OCI-LY3 (cell line): ENCODE measurements around the gene CASP10.

Source experiments
- H2AFZ ChIP-seq: fragments of 200-600, 300-600 bp; shearing (Covaris generic); 2 replicates; pipeline ENCODE4 v1.6.0; 2014; ENCODE audit warnings: antibody characterized with exemption, low read depth, low read length
- H3K27ac ChIP-seq: fragments of 200-600, 300-600 bp; sonication (generic); 2 replicates; pipeline ENCODE4 v1.5.1; 2014; ENCODE audit warnings: mild to moderate bottlenecking, low read length, moderate library complexity, mixed read lengths
- H3K27me3 ChIP-seq: fragments of 200-600, 300-600 bp; sonication (generic); 2 replicates; pipeline ENCODE4 v1.6.1; 2014; ENCODE audit warnings: low read depth, low read length, mixed read lengths
- H3K36me3 ChIP-seq: fragments of 200-600, 300-600 bp; sonication (generic); replicated peaks from 2 replicates; pipeline ENCODE3; 2014; ENCODE audit warnings: low read depth, low read length, mixed read lengths
- H3K4me1 ChIP-seq: fragments of 300-600, 200-600 bp; sonication (generic); 2 replicates; pipeline ENCODE4 v1.6.1; 2014; ENCODE audit warnings: low read length, mixed read lengths
- H3K4me2 ChIP-seq: fragments of 200-600, 300-600 bp; sonication (generic); 2 replicates; pipeline ENCODE4 v1.6.1; 2014; ENCODE audit warnings: low read length, mixed read lengths
- H3K4me3 ChIP-seq: fragments of 300-600, 200-600 bp; sonication (generic); 2 replicates; pipeline ENCODE4 v1.5.1; 2014; ENCODE audit warnings: antibody characterized with exemption, mild to moderate bottlenecking, low read length, moderate library complexity
- H3K79me2 ChIP-seq: fragments of 300-600, 200-600 bp; shearing (Covaris generic); 2 replicates; pipeline ENCODE4 v1.6.1; 2014; ENCODE audit warnings: mild to moderate bottlenecking, low read length, mixed read lengths
- H3K9ac ChIP-seq: fragments of 300-600, 200-600 bp; shearing (Covaris generic); 2 replicates; pipeline ENCODE4 v1.6.0; 2014; ENCODE audit warnings: mild to moderate bottlenecking, low read length, moderate library complexity
- H3K9me3 ChIP-seq: fragments of 200-600, 300-600 bp; shearing (Covaris generic); 2 replicates; pipeline ENCODE4 v1.6.1; 2014; ENCODE audit warnings: low read length, mixed read lengths; ENCODE audit not compliant: insufficient read depth
- H4K20me1 ChIP-seq: fragments of 200-600, 300-600 bp; sonication (generic); 2 replicates; pipeline ENCODE4 v1.6.1; 2016; ENCODE audit warnings: low read length, mixed read lengths; ENCODE audit not compliant: insufficient read depth
- EZH2phosphoT487 ChIP-seq: fragments of 200-600 bp; shearing (Covaris generic); IDR thresholded peaks from 2 replicates; pipeline ENCODE4 v1.6.1; 2018; ENCODE audit warnings: antibody characterized with exemption, mixed run types, low read depth
- TF ChIP-seq, protein P1 (sequence below): fragments of 200-600, 300-600 bp; sonication (generic); IDR thresholded peaks from 2 replicates; pipeline ENCODE4 v1.5.1; 2014; ENCODE audit warnings: antibody characterized with exemption, low read length, low read depth

Gene CASP10

DNA sequence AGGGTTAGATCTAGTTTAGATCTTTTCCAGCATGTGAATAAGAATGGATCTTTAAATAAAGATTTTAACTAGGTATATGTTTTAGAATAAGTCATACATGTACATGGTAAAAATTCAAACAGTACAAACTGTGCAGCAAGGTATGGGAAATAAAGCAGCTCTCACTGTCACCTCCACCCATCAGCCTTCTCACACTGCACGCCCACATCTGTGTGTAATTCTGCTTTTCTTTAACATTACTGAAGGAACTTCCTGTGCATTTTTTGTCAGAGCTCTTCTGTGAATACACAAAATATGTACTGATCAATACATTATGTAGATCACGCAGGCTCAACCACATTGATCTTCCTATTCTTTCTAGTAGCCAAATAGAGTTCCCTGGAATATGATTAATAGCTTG is 80.8 kb downstream of the CASP10 start:
- Histone ChIP-seq H3K79me2 (peaks cover 87% of the 10 kb centered on the region), H3K4me1 (peaks cover 40% of the 10 kb centered on the region), H3K27ac (no peak overlapping the region), H4K20me1 (peaks cover 61% of the 10 kb centered on the region), H3K9me3 (no peaks in the 10 kb centered on the region), H2AFZ (no peak overlapping the region), H3K36me3 (peaks cover 18% of the 10 kb centered on the region), H3K27me3 (no peaks in the 10 kb centered on the region), H3K9ac (no peak overlapping the region), H3K4me3 (no peak overlapping the region), H3K4me2 (no peak overlapping the region)
- TF ChIP-seq, protein P1, sequence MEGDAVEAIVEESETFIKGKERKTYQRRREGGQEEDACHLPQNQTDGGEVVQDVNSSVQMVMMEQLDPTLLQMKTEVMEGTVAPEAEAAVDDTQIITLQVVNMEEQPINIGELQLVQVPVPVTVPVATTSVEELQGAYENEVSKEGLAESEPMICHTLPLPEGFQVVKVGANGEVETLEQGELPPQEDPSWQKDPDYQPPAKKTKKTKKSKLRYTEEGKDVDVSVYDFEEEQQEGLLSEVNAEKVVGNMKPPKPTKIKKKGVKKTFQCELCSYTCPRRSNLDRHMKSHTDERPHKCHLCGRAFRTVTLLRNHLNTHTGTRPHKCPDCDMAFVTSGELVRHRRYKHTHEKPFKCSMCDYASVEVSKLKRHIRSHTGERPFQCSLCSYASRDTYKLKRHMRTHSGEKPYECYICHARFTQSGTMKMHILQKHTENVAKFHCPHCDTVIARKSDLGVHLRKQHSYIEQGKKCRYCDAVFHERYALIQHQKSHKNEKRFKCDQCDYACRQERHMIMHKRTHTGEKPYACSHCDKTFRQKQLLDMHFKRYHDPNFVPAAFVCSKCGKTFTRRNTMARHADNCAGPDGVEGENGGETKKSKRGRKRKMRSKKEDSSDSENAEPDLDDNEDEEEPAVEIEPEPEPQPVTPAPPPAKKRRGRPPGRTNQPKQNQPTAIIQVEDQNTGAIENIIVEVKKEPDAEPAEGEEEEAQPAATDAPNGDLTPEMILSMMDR, result no peak
- no peak for TF ChIP-seq EZH2phosphoT487

DNA sequence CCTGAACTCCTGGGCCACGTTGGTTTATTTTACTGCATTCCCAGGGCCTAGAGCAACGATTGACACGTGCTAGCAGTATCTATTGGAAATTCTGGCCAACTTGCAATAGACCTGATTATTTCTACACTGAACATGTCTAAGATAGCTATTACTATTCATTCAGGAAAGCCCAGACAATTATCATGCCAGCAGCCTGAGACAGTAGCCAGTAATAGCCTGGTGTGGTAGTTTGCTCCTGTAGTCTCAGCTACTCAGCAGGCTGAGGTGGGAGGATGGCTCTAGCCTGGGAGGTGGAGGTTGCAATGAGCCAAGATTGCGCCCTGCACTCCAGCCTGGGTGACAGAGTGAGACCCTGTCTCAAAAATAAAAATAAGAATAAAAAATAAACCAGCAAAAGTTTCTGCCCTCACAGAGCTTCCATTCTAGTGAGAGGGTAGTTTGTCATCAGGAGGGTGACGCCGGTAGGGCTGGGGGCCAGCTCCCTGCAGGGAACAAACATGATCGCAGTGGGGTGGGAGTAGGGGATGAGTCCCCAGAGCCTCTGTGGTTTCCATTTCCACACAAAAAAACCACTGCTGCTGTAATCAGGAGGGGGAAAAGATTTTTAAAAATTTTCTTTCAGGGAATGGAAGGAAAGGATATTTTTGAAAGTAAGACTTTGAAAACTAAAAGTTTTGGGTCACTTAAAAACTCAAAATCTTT is 81.7 kb downstream of the CASP10 start:
- no peak for TF ChIP-seq EZH2phosphoT487
- TF ChIP-seq, protein P1, result no peak
- Histone ChIP-seq H3K4me1 (peaks cover 32% of the 10 kb centered on the region), H3K79me2 (peaks cover 80% of the 10 kb centered on the region), H3K27me3 (no peaks in the 10 kb centered on the region), H3K27ac (no peak overlapping the region), H2AFZ (no peak overlapping the region), H3K9me3 (no peaks in the 10 kb centered on the region), H3K9ac (no peak overlapping the region), H3K4me2 (no peak overlapping the region), H3K4me3 (no peak overlapping the region), H4K20me1 (peaks cover 66% of the 10 kb centered on the region), H3K36me3 (peaks cover 24% of the 10 kb centered on the region)

- peaks cover 37% of the 10 kb centered on the region for H3K36me3 ChIP-seq
These were observed 83.7 kb downstream of the CASP10 start for GRCh38 chr2:201266629-201267028.

GRCh38 chr2:201267278-201268030 is 84.5 kb downstream of the CASP10 start:
- H3K36me3 ChIP-seq, result peaks cover 44% of the 10 kb centered on the region
- peaks cover 80% of the 10 kb centered on the region for H4K20me1 ChIP-seq
- no peaks in the 10 kb centered on the region for H3K27me3 ChIP-seq
- no peak overlapping the region for H3K9ac ChIP-seq
- no peaks in the 10 kb centered on the region for H3K9me3 ChIP-seq
- H3K4me2 ChIP-seq, result no peak overlapping the region
- H3K4me1 ChIP-seq, result peaks cover 12% of the 10 kb centered on the region
- no peak overlapping the region for H2AFZ ChIP-seq
- TF ChIP-seq, protein P1, result no peak
- no peak for TF ChIP-seq EZH2phosphoT487
- H3K4me3 ChIP-seq, result no peak overlapping the region
- H3K79me2 ChIP-seq, result peaks cover 60% of the 10 kb centered on the region
- no peak overlapping the region for H3K27ac ChIP-seq

More at GRCh38 chr2:201266629-201267028, 83.7 kb downstream of the CASP10 start:
- TF ChIP-seq, protein P1, result no peak
- TF ChIP-seq EZH2phosphoT487, result no peak
- Histone ChIP-seq H3K4me2 (no peak overlapping the region), H3K27me3 (no peaks in the 10 kb centered on the region), H3K9me3 (no peaks in the 10 kb centered on the region), H2AFZ (no peak overlapping the region), H3K9ac (no peak overlapping the region), H4K20me1 (peaks cover 77% of the 10 kb centered on the region), H3K27ac (no peak overlapping the region), H3K4me1 (peaks cover 18% of the 10 kb centered on the region), H3K4me3 (no peak overlapping the region), H3K79me2 (peaks cover 65% of the 10 kb centered on the region)
